ENCODE data around the gene FGFBP1. TPM values are rescaled to one million over a fixed set of nuclear protein-coding genes. Genes with fewer than 3 reads are reported as not detected.

FGFBP1 gene
- total and polyA plus RNA-seq, 2 of the 4 experiments (the other 2 are of a cell fraction): under 0.01 TPM; not detected in 1

DNA sequence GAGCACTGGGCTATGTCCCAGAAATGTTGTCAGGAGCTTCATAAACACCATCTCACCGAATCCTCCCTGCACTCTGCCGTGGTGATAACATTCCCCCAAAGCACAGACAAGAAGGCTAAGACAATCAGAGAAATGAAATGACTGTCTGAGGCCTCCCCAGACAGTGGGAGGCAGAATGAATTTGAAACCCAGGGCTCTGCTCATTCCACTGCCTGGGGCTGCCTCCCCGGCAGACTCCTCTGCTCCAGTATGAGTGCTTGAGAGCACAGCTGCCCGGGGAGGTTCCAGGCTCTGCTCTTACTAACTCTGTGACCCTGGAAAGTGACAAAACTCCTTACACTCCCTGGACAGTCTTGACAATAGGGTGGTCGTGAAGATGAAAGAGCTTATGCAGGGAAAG lies 9.7 kb downstream of the FGFBP1 start:
- Histone ChIP-seq H3K4me3 (ENCODE audit: insufficient read depth, low read depth, low read length) (no peak overlapping the region), H3K9me1 (ENCODE audit: insufficient read depth, low read length) (no peaks in the 10 kb centered on the region), H3K27me3 (ENCODE audit: control insufficient read depth, insufficient read depth, low read length) (peaks cover 18% of the 10 kb centered on the region), H3K4me1 (ENCODE audit: control insufficient read depth, insufficient read depth, low read length) (no peaks in the 10 kb centered on the region), H3K79me1 (ENCODE audit: low read depth in 1 of 2, low read length in 2 of 2) (no peaks in the 10 kb centered on the region), H3K4ac (ENCODE audit: low read depth, low read length) (no peak overlapping the region), H2BK20ac (ENCODE audit: low read depth, low read length) (no peak overlapping the region), H2BK120ac (ENCODE audit: low read depth, low read length) (no peak overlapping the region), H3K14ac (replicated peaks; ENCODE audit: low read depth, low read length) (no peak overlapping the region), H3K36me3 (ENCODE audit: control insufficient read depth, insufficient read depth, low read length) (no peaks in the 10 kb centered on the region), H2AK9ac (replicated peaks; ENCODE audit: low read depth, low read length, poor library complexity) (no peak overlapping the region), H2BK15ac (ENCODE audit: low read depth, low read length) (no peak overlapping the region), H2AFZ (replicated peaks; ENCODE audit: low read length, poor library complexity) (no peak overlapping the region), H4K5ac (ENCODE audit: low read depth, low read length) (no peak overlapping the region), H3K27ac (ENCODE audit: insufficient read depth, low read length) (no peak overlapping the region), H3K23ac (ENCODE audit: low read depth, low read length) (no peak overlapping the region), H2BK5ac (ENCODE audit: low read depth, low read length, poor library complexity, severe bottlenecking) (no peak overlapping the region), H4K20me1 (ENCODE audit: insufficient read depth, low read length) (no peaks in the 10 kb centered on the region), H3K4me2 (ENCODE audit: low read depth, low read length) (no peak overlapping the region), H3K9me3 (ENCODE audit: control insufficient read depth, insufficient read depth, low read length) (no peaks in the 10 kb centered on the region), H3K56ac (ENCODE audit: extremely low read depth, insufficient read depth, low read length) (no peak overlapping the region), H4K91ac (ENCODE audit: insufficient read depth, low read depth, low read length) (no peak overlapping the region), H4K8ac (ENCODE audit: low read depth in 2 of 2, low read length in 2 of 2) (no peak overlapping the region), H3K18ac (ENCODE audit: low read depth, low read length) (no peak overlapping the region), H2AK5ac (ENCODE audit: low read depth, low read length) (no peak overlapping the region), H3K9ac (ENCODE audit: low read depth, low read length) (no peak overlapping the region)
- in situ Hi-C loops (cut with MboI; ENCODE audit: low sequenced_read_pairs): no loop called here
- no TSS peak for BruUV-seq (replicated peaks)
- WGBS, 2 experiments (ENCODE audit: extremely low coverage in 2 of 2, insufficient read length in 1 of 2): 20% methylated on average over 1 of the region's 5 CpGs; no CpG with 5 or more reads in 1 of the 2 experiments
- dilution Hi-C loops (cut with HindIII; ENCODE audit: low sequenced_read_pairs, unreplicated experiment): no loop called here
- ChIA-PET CTCF (interaction anchor here (0.7 kb wide), 1 partner anchor 9 kb away, joined by 3 read pairs; no protein-coding TSS in a partner anchor), POLR2A (ENCODE audit: unreplicated experiment) (no interaction called here)
- intact Hi-C loops (cut with micrococcal nuclease): no loop called here
- no peak for DNase-seq
- no peak for ATAC-seq (ENCODE audit: low read depth)
- TF ChIP-seq MAFK (IDR thresholded peaks at IDR 0.05; ENCODE audit: low read depth, low read length) (no peak), CTCF (conservative IDR thresholded peaks at IDR 0.05; ENCODE audit: low read depth, low read length) (no peak), RCOR1 (IDR thresholded peaks at IDR 0.05; ENCODE audit: insufficient replicate concordance, low read length) (no peak), USF2 (IDR thresholded peaks at IDR 0.05; ENCODE audit: low read depth, low read length) (no peak), RFX5 (IDR thresholded peaks at IDR 0.05; ENCODE audit: low read depth, low read length) (no peak), RAD21 (IDR thresholded peaks at IDR 0.05; ENCODE audit: low read length) (no peak)

Data from IMR-90 (cell line).